Esophagus muscularis mucosa (tissue), 4 donors: ENCODE data around the gene S100A13. TPM values are rescaled to one million over a fixed set of nuclear protein-coding genes. Genes with fewer than 3 reads are reported as not detected.

Source experiments
- DNase-seq: peaks from one replicate; pipeline ENCODE4 v3.0.0-alpha.2; 2017; ENCODE audit errors: extremely low spot score
- H3K27ac ChIP-seq, 4 donors: fragments of 200-600 bp; sonication (generic); replicated peaks in 1 of 4; 1 replicate in 3 of 4; 2 replicates in 1 of 4; pipeline ENCODE4 v1.5.1; 2016 to 2019; ENCODE audit warnings: mild to moderate bottlenecking in 1 of 4
- H3K27me3 ChIP-seq, 4 donors: fragments of 200-600 bp; sonication (generic); one replicate each; pipeline versions ENCODE4 v1.5.1 to v1.6.0; 2016 to 2019
- H3K36me3 ChIP-seq, 4 donors: fragments of 200-600 bp; sonication (generic); one replicate each; pipeline ENCODE4 v1.5.1; 2016 to 2019
- H3K4me1 ChIP-seq, 4 donors: fragments of 200-600 bp; sonication (generic); one replicate each; pipeline ENCODE4 v1.5.1; 2016 to 2019
- H3K4me3 ChIP-seq, 4 donors: fragments of 200-600 bp; sonication (generic); 1 replicate in 2 of 4; 2 replicates in 2 of 4; pipeline ENCODE4 v1.5.1; 2016 to 2019; ENCODE audit warnings: mild to moderate bottlenecking in 4 of 4, moderate library complexity in 1 of 4
- H3K9me3 ChIP-seq, 4 donors: fragments of 200-600 bp; sonication (generic); 1 replicate in 3 of 4; 2 replicates in 1 of 4; pipeline ENCODE4 v1.5.1; 2016 to 2019
- EP300 ChIP-seq: sonication (generic); formaldehyde crosslinking; IDR thresholded peaks from one replicate; pipeline ENCODE4 v1.6.1; 2017; ENCODE audit warnings: antibody characterized with exemption
- POLR2A ChIP-seq: fragments of 450-650 bp; IDR thresholded peaks from one replicate; pipeline ENCODE4 v1.6.1; 2017; ENCODE audit warnings: antibody characterized with exemption, moderate library complexity, mild to moderate bottlenecking, low read depth
- POLR2AphosphoS5 ChIP-seq, 2 donors: sonication (generic); formaldehyde crosslinking; IDR thresholded peaks; one replicate each; pipeline ENCODE4 v1.6.1; 2017; ENCODE audit warnings: antibody characterized with exemption in 2 of 2
- WGBS: methylation state at CpG from one replicate; pipeline ENCODE4 v1.1.5; 2018; 5-methylcytosine and 5-hydroxymethylcytosine counted together
- intact Hi-C: fragments of 100-400 bp; cut with DNase I; formaldehyde crosslinking; loops from one replicate; pipeline ENCODE4 v1.15.1; 2023
- total RNA-seq, 4 donors: library from RNA; depleted of rRNA; stranded (reverse); fragments of >200 nt; gene quantifications; one replicate each; pipeline versions ENCODE4 v1.1.0 to v1.2.1, GENCODE V29; 2016
- TF ChIP-seq, protein P1 (sequence below), 3 experiments: fragments of 200-600 bp in 2 of 3; fragments of 450-650 bp in 1 of 3; sonication (generic) in 2 of 3; IDR thresholded peaks; one replicate each; pipeline ENCODE4 v1.5.1; 2017 to 2019; ENCODE audit warnings: antibody characterized with exemption in 3 of 3, mild to moderate bottlenecking in 2 of 3, moderate library complexity in 1 of 3

The S100A13 gene
- total RNA-seq, 4 donors from 2014 or later: 71.3 to 84.7 (median 83.1) TPM

DNA sequence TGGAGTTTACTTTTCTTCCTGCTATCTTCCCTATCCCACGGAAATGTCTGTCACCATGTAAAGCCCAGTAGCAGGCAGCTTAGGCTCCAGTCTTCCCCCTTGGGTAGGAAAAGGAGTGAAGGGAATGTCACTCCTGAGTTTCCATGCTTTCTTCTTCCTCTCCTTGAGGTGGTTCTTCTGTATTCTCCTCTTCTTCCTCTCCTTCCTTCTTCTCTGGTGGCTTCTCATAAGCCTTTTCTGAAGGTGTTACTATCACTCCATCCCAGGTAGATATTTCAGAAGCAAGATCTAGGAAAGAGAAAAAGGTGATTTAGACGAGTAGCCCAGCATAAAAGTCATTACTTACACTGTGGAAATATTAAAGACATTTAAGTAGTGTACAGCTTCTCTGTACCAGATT is 35.0 kb upstream of the S100A13 start:
- peaks cover 10 to 19% (median 13%) of the 10 kb centered on the region in 4 donors for H3K4me1 ChIP-seq
- no peaks in the 10 kb centered on the region for H3K27me3 ChIP-seq
- TF ChIP-seq EP300: no peak
- TF ChIP-seq POLR2A: no peak
- TF ChIP-seq POLR2AphosphoS5 (IDR thresholded peaks at IDR 0.05): no peak
- TF ChIP-seq, protein P1, sequence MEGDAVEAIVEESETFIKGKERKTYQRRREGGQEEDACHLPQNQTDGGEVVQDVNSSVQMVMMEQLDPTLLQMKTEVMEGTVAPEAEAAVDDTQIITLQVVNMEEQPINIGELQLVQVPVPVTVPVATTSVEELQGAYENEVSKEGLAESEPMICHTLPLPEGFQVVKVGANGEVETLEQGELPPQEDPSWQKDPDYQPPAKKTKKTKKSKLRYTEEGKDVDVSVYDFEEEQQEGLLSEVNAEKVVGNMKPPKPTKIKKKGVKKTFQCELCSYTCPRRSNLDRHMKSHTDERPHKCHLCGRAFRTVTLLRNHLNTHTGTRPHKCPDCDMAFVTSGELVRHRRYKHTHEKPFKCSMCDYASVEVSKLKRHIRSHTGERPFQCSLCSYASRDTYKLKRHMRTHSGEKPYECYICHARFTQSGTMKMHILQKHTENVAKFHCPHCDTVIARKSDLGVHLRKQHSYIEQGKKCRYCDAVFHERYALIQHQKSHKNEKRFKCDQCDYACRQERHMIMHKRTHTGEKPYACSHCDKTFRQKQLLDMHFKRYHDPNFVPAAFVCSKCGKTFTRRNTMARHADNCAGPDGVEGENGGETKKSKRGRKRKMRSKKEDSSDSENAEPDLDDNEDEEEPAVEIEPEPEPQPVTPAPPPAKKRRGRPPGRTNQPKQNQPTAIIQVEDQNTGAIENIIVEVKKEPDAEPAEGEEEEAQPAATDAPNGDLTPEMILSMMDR (IDR thresholded peaks at IDR 0.05): no peak
- WGBS: 47% methylated on average over 2 of the region's 2 CpGs
- DNase-seq: no peak
- H3K27ac ChIP-seq: no peak overlapping the region
- H3K4me3 ChIP-seq: no peak overlapping the region
- intact Hi-C loops: no loop called here
- H3K9me3 ChIP-seq: no peaks in the 10 kb centered on the region
- H3K36me3 ChIP-seq: peaks cover 54 to 75% (median 69%) of the 10 kb centered on the region in 4 donors

DNA sequence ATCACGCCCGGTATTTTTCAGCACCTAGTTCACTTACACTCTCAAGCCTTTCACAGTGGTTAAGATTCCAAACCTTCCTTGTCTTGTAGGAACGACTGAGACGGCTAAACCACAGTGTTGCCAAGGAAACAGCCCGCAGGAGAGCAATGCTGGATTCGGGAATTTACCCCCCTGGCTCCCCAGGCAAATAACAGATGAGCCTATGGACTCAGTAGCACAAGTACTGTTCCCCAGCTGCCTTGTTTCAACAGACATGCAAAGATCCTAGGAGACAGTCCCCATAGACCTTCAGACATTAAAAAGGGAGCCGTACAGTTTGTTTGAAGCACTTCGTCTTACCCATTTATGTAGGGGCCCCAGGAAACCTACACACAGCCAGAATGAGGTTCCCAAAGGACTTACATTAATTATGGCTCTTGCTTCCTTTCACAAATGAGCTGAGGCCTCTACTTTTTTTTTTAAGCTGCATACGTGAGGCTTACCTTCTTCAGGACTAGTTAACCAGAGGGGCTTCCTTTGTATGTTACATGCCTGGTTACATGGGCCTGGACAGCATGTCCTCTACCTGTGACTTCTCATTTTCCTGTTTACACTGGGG is 33.9 kb upstream of the S100A13 start:
- H3K27ac ChIP-seq: peak overlapping the region in 1 of 4 donors; percentile 5
- H3K27me3 ChIP-seq: no peaks in the 10 kb centered on the region
- no peak for DNase-seq
- peaks cover 10 to 19% (median 13%) of the 10 kb centered on the region in 4 donors for H3K4me1 ChIP-seq
- H3K36me3 ChIP-seq: peaks cover 43 to 65% (median 59%) of the 10 kb centered on the region in 4 donors
- H3K9me3 ChIP-seq: no peaks in the 10 kb centered on the region
- intact Hi-C loops: no loop called here
- WGBS: 62% methylated on average over 8 of the region's 9 CpGs
- H3K4me3 ChIP-seq: no peak overlapping the region
- TF ChIP-seq POLR2AphosphoS5 (IDR thresholded peaks at IDR 0.05): no peak
- no peak for TF ChIP-seq POLR2A
- no peak for TF ChIP-seq EP300
- TF ChIP-seq, protein P1 (IDR thresholded peaks at IDR 0.05): no peak

DNA sequence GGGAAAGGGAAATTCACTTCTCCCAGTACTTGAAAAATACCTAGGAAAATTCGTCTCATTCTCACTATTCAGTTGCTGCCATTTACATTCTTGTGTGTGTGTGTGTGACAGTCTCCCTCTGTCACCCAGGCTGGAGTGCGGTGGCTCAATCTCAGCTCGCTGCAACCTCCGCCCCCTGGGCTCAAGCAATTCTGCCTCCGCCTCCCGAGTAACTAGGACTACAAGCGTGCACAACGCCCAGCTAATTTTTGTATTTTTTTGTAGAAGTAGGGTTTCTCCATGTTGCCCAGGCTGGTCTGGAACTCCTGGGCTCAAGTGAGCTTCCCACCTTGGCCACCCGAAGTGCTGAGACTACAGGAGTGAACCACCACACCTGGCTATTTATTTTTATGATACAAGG is 32.4 kb upstream of the S100A13 start:
- Histone ChIP-seq H3K27ac (peak overlapping the region in 3 of 4 donors; percentile 87 to 97 (median 92)), H3K4me3 (peak overlapping the region; percentile 66 to 81 (median 70)), H3K9me3 (no peaks in the 10 kb centered on the region), H3K27me3 (no peaks in the 10 kb centered on the region), H3K4me1 (peaks cover 10 to 19% (median 13%) of the 10 kb centered on the region in 4 donors), H3K36me3 (peaks cover 28 to 49% (median 43%) of the 10 kb centered on the region in 4 donors)
- intact Hi-C loops: loop anchor here (10.0 kb wide), 1 partner anchor 85 kb away; no protein-coding TSS in a partner anchor
- no peak for DNase-seq
- TF ChIP-seq EP300 (no peak), POLR2AphosphoS5 (IDR thresholded peaks at IDR 0.05) (no peak), POLR2A (no peak)
- TF ChIP-seq, protein P1 (IDR thresholded peaks at IDR 0.05): no peak
- 84% methylated on average over 9 of the region's 9 CpGs for WGBS

DNA sequence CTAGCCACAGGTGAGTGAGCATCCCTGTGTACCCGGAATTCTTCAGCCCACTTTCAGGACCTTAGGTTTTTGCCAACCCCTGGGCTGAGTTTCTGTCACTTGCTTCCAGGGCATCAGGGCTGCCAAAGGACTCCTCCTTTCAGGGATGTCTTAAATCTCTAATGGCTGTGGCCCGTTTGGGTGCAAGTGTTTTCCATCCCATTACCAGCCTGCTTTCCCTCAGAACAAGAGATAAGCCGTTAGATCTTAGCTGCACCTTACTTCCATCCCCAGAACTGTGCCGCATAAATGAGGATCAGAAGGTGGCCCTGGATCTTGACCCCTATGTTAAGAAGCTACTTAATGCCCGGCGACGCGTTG is 31.9 kb upstream of the S100A13 start:
- peak overlapping the region; percentile 66 to 81 (median 70) for H3K4me3 ChIP-seq
- peaks cover 10 to 19% (median 13%) of the 10 kb centered on the region in 4 donors for H3K4me1 ChIP-seq
- H3K9me3 ChIP-seq: no peaks in the 10 kb centered on the region
- intact Hi-C loops: loop anchor here (10.0 kb wide), 1 partner anchor 84 kb away; no protein-coding TSS in a partner anchor
- no peak for DNase-seq
- WGBS: 32% methylated on average over 8 of the region's 8 CpGs
- H3K36me3 ChIP-seq: peaks cover 23 to 44% (median 38%) of the 10 kb centered on the region in 4 donors
- TF ChIP-seq, protein P1 (IDR thresholded peaks at IDR 0.05): no peak
- TF ChIP-seq EP300 (no peak), POLR2A (no peak), POLR2AphosphoS5 (IDR thresholded peaks at IDR 0.05) (no peak)
- H3K27ac ChIP-seq: peak overlapping the region; percentile 87 to 97 (median 92)
- no peaks in the 10 kb centered on the region for H3K27me3 ChIP-seq
